Left ventricle myocardium inferior (tissue), 1 donor: Measurements from ENCODE around the gene GABRB2. TPM values are rescaled to one million over a fixed set of nuclear protein-coding genes. Genes with fewer than 3 reads are reported as not detected.

Source experiments
- DNase-seq: peaks from one replicate; pipeline ENCODE4 v3.0.0-alpha.2; 2020
- H3K27ac ChIP-seq: fragments of 200-600 bp; replicated peaks from 2 replicates; pipeline ENCODE4 v1.8.0; 2021
- H3K27me3 ChIP-seq: fragments of 200-600 bp; 2 replicates; pipeline ENCODE4 v1.8.0; 2021; ENCODE audit warnings: low read depth
- H3K36me3 ChIP-seq: fragments of 200-600 bp; 2 replicates; pipeline ENCODE4 v1.8.0; 2021
- H3K4me1 ChIP-seq: fragments of 200-600 bp; 2 replicates; pipeline ENCODE4 v1.8.0; 2021
- H3K4me3 ChIP-seq: fragments of 200-600 bp; 2 replicates; pipeline ENCODE4 v1.8.0; 2021; ENCODE audit warnings: mild to moderate bottlenecking, moderate library complexity
- H3K9me3 ChIP-seq: fragments of 200-600 bp; replicated peaks from 2 replicates; pipeline ENCODE4 v1.8.0; 2021
- CTCF ChIP-seq: fragments of 200-600 bp; IDR thresholded peaks from 2 replicates; pipeline ENCODE4 v1.8.0; 2021; ENCODE audit warnings: antibody characterized with exemption, mild to moderate bottlenecking, borderline replicate concordance
- intact Hi-C: fragments of 100-400 bp; cut with micrococcal nuclease; formaldehyde crosslinking; loops from one replicate; pipeline ENCODE4 v1.11.0; 2022
- total RNA-seq: library from RNA; stranded (reverse); fragmentation: NEBNext Ultra II Directional; extraction: Animal tissue kit (Norgen Biotek cat#: 25700); gene quantifications from one replicate; pipeline ENCODE4 v1.2.1, GENCODE V29; 2021
- donor health status: DM: no; HTN: yes; CAD: no; lungs with severe emphysema.

GABRB2 gene
- total RNA-seq, 1 donor from 2014 or later = 0.11 TPM

- no peaks in the 10 kb centered on the region for H3K9me3 ChIP-seq
- intact Hi-C loops = no loop called here
- no peak overlapping the region for H3K27ac ChIP-seq
- H3K27me3 ChIP-seq = no peaks in the 10 kb centered on the region
- no peaks in the 10 kb centered on the region for H3K4me1 ChIP-seq
- no peak for TF ChIP-seq CTCF
- H3K4me3 ChIP-seq = no peak overlapping the region
- H3K36me3 ChIP-seq = no peaks in the 10 kb centered on the region
- no peak for DNase-seq
Measured at GRCh38 chr5:161287436-161287835, 259.1 kb downstream of the GABRB2 start.

- DNase-seq = no peak
Measured at GRCh38 chr5:161286066-161286655, 260.4 kb downstream of the GABRB2 start.

GRCh38 chr5:161284445-161284844, 262.1 kb downstream of the GABRB2 start:
- Histone ChIP-seq H3K27ac (no peak overlapping the region), H3K4me1 (no peaks in the 10 kb centered on the region), H3K27me3 (no peaks in the 10 kb centered on the region), H3K36me3 (no peaks in the 10 kb centered on the region), H3K4me3 (no peak overlapping the region), H3K9me3 (peaks cover 8% of the 10 kb centered on the region)
- TF ChIP-seq CTCF = no peak
- intact Hi-C loops = no loop called here
- DNase-seq = no peak

More at GRCh38 chr5:161286066-161286655, 260.4 kb downstream of the GABRB2 start:
- no peaks in the 10 kb centered on the region for H3K9me3 ChIP-seq
- no peak overlapping the region for H3K27ac ChIP-seq
- intact Hi-C loops = no loop called here
- no peaks in the 10 kb centered on the region for H3K36me3 ChIP-seq
- no peaks in the 10 kb centered on the region for H3K27me3 ChIP-seq
- no peaks in the 10 kb centered on the region for H3K4me1 ChIP-seq
- no peak overlapping the region for H3K4me3 ChIP-seq
- no peak for TF ChIP-seq CTCF

- Histone ChIP-seq H3K27ac (no peak overlapping the region), H3K4me1 (no peaks in the 10 kb centered on the region), H3K9me3 (peaks cover 8% of the 10 kb centered on the region), H3K36me3 (no peaks in the 10 kb centered on the region), H3K4me3 (no peak overlapping the region), H3K27me3 (no peaks in the 10 kb centered on the region)
- intact Hi-C loops = no loop called here
- no peak for TF ChIP-seq CTCF
- DNase-seq = no peak
Measured at GRCh38 chr5:161283296-161283695, 263.2 kb downstream of the GABRB2 start.

GRCh38 chr5:161278739-161279660, 267.5 kb downstream of the GABRB2 start:
- no peaks in the 10 kb centered on the region for H3K27me3 ChIP-seq
- intact Hi-C loops = no loop called here
- no peak for DNase-seq
- no peak for TF ChIP-seq CTCF
- H3K9me3 ChIP-seq = peaks cover 8% of the 10 kb centered on the region
- H3K27ac ChIP-seq = no peak overlapping the region
- H3K4me3 ChIP-seq = no peak overlapping the region
- H3K4me1 ChIP-seq = no peaks in the 10 kb centered on the region
- H3K36me3 ChIP-seq = no peaks in the 10 kb centered on the region
